PC-9 (cell line): ENCODE results near the gene CCDC34.

ENCODE experiments used
- EZH2 ChIP-seq: fragments of 200-600 bp; sonication (generic); IDR thresholded peaks from 2 replicates; pipeline ENCODE4 v1.8.0; 2017; ENCODE audit warnings: antibody characterized with exemption, low read depth
- TF ChIP-seq, protein P1 (sequence below): fragments of 200-600 bp; sonication (generic); conservative IDR thresholded peaks from 2 replicates; pipeline ENCODE4 v1.6.1; 2017; ENCODE audit warnings: mixed run types, antibody characterized with exemption, mild to moderate bottlenecking, moderate library complexity

DNA sequence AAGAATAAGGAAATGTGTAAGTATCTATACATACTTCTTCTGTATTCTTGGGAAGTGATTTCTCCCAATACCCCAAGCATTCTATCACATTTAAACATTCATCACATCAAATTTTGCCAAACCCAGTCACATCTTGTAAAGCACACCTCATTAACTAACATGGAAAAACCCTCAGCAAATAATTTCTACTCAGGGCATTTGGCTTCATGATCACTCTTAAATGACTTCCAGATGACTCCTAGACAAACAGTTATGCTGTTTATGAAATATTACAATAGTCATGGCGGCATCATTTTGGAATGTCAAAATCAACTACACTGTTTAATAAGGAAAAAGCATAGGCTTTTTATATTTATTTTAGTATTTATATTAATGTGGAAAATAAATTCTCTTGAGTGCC, 47.3 kb upstream of the CCDC34 start:
- TF ChIP-seq, protein P1, sequence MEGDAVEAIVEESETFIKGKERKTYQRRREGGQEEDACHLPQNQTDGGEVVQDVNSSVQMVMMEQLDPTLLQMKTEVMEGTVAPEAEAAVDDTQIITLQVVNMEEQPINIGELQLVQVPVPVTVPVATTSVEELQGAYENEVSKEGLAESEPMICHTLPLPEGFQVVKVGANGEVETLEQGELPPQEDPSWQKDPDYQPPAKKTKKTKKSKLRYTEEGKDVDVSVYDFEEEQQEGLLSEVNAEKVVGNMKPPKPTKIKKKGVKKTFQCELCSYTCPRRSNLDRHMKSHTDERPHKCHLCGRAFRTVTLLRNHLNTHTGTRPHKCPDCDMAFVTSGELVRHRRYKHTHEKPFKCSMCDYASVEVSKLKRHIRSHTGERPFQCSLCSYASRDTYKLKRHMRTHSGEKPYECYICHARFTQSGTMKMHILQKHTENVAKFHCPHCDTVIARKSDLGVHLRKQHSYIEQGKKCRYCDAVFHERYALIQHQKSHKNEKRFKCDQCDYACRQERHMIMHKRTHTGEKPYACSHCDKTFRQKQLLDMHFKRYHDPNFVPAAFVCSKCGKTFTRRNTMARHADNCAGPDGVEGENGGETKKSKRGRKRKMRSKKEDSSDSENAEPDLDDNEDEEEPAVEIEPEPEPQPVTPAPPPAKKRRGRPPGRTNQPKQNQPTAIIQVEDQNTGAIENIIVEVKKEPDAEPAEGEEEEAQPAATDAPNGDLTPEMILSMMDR: no peak
- TF ChIP-seq EZH2: no peak
